ENCODE results near the gene SLC43A2. TPM values are rescaled to one million over a fixed set of nuclear protein-coding genes. Genes with fewer than 3 reads are reported as not detected.
"Not testable (repeated sequence)": the region's sequence is repeated elsewhere in the genome, so short reads cannot be mapped to it uniquely, and the experiment has no call there.

Gene SLC43A2
- polyA plus RNA-seq, 12 donors: 1.9 to 11.1 (median 4.0) TPM; not detected in 1

GRCh38 chr17:1590747-1591473, 37.7 kb downstream of the SLC43A2 start:
- no peak for DNase-seq

- DNase-seq: no peak
These were observed 38.4 kb downstream of the SLC43A2 start for GRCh38 chr17:1590029-1590746.

- no peak for DNase-seq
These were observed 39.6 kb downstream of the SLC43A2 start for GRCh38 chr17:1588821-1589585.

DNA sequence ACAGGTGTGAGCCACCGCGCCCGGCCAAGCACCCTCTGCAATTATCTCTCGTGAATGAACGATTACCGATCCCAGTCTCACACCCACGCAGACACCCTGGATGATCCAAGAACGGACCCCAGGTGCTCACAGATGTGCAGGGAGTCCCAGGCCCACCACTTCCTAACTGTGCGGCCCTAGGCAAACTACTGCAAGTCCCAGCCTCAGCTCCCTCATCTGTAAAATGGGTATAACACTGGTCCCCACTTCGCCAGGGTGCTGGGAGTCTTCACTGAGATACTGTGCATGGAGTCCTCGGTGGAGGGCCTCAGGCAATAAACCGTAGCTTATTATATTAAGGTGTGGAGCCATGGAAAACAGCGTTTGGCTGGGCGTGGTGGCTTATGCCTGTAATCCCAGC, 44.5 kb downstream of the SLC43A2 start:
- DNase-seq: no peak

DNA sequence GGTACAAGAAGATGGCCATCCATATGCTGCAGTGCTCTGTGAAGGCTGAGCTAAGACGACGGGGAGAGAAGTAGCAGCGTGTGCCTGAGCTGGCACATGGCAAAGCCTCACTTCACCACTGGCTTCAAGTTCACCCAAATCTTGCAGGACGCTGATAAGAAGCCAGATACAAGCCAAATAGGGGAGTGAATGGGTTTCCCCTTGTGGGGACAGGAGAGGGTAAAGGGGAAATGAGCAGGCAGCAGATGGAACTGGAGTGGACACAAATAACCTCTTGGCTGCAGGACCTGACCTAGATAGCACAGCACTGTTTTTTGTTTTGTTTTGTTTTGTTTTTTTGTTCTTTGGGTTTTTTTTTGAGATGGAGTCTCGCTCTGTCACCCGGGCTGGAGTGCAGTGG, 45.1 kb downstream of the SLC43A2 start:
- DNase-seq: no peak

GRCh38 chr17:1582374-1582773, 46.3 kb downstream of the SLC43A2 start:
- no peak for DNase-seq

- no peak for DNase-seq
These were observed 47.5 kb downstream of the SLC43A2 start for GRCh38 chr17:1580979-1581676.

DNA sequence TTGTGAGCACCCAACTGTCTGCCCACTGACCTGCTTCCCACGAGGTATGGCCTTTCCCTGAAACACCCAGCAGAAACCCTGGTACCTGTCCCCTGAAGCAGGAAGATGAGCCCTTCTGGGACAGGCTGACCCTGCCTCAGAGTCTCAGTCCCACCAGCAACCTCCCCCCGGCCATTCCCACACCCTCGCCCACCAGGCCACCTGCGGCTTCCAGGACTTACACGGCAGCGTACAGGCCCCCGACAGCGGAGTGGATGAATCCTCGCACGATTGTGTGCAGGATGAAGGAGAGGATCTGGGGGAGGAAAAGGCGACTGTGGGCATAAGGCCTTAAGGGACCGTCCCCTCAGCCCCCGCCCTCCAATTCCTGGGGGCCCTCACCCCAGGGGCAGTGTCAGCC, 50.6 kb downstream of the SLC43A2 start:
- no peak for DNase-seq

- DNase-seq: no peak
These were observed 51.0 kb downstream of the SLC43A2 start for GRCh38 chr17:1577583-1578013.

GRCh38 chr17:1577182-1577581, 51.5 kb downstream of the SLC43A2 start:
- peak; percentile 82 for DNase-seq

DNA sequence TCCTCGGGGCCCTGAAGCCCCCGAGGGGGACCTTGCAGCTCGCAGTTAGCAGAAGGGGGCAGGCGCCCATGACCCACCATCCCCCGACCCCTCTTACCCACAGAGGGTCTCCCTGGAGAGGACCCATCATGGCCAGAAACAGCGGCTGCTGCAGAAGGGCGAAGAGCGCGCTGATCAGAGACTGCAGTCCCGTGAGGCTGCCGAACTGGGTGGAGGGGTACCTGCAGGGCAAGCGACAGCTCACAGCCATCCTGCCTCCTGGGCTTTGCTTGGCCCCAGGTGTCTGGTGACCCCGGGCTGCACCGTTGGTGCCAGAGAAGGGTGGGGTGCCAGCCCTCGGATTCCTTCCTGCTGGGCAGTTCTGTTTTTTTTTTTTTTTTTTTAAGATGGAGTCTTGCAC, 52.1 kb downstream of the SLC43A2 start:
- no peak for DNase-seq

- DNase-seq: no peak
These were observed 53.8 kb downstream of the SLC43A2 start for GRCh38 chr17:1574697-1575471.

GRCh38 chr17:1573932-1574696, 54.5 kb downstream of the SLC43A2 start:
- peak; percentile 83 for DNase-seq

- not testable (repeated sequence) for DNase-seq
These were observed 56.0 kb downstream of the SLC43A2 start for GRCh38 chr17:1572646-1573045.

GRCh38 chr17:1571341-1571704, 57.3 kb downstream of the SLC43A2 start:
- no peak for DNase-seq

- no peak for DNase-seq
These were observed 59.5 kb downstream of the SLC43A2 start for GRCh38 chr17:1568950-1569810.

DNA sequence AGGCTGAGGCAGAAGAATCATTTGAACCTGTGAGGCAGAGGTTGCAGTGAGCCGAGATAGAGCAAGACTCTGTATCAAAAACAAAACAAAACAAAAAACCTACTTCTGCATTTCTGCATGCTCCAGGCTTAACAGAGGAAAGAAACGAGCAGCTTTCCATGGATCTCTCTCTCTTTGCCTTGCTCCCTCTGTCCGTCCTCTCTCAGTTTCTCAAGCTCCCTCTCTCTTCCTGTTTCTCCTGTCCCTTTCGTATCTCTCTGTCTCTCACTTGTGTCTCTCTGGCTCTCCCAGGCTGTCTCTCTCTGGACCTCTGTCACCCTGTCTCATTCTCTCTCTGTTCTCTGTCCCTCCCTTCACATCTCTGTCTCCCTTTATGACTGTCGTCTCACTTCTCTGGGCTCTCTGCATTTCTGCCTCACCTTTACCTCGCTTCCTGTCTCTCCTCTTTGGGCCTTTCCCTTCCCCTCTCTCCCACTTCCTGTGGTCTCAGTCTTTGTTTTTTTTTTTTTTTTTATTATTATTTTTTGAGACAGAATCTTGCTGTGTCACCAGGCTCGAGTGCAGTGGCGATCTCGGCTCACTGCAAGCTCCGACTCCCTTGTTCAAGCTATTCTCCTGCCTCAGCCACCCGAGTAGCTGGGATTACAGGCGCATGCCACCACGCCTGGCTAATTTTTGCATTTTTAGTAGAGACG, 62.0 kb downstream of the SLC43A2 start:
- DNase-seq: no peak

GRCh38 chr17:1565877-1566276, 62.8 kb downstream of the SLC43A2 start:
- DNase-seq: no peak
